NB4 (cell line): ENCODE data around the gene SGCB.

Experiments
- POLR2A ChIP-seq: IDR thresholded peaks from 2 replicates; pipeline ENCODE4 v1.6.1; 2011; ENCODE audit warnings: mild to moderate bottlenecking; ENCODE audit not compliant: insufficient read length; ENCODE audit errors: extremely low read depth
- TF ChIP-seq, protein P1 (sequence below): IDR thresholded peaks from one replicate; pipeline ENCODE4 v1.5.1; 2012; ENCODE audit warnings: low read depth, low read length
- TF ChIP-seq, protein P2 (sequence below): IDR thresholded peaks from 2 replicates; pipeline ENCODE4 v1.6.1; 2011; ENCODE audit warnings: low read depth, low read length

DNA sequence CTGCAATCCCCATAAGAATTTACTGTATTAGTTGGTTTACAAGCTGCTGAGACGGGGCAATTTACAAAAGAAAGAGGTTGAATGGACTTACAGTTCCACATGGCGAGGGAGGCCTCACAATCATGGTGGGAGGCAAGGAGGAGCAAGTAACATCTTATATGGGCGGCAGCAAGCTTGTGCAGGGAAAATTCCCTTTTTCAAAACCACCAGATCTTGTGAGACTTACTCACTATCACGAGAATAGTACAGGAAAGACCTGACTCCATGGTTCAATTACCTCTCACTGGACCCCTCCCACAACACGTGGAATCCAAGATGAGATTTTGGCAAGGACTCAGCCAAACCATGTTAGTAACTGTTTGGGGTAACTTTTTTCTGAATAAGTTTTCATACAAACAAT, 11.2 kb upstream of the SGCB start:
- TF ChIP-seq, protein P1, sequence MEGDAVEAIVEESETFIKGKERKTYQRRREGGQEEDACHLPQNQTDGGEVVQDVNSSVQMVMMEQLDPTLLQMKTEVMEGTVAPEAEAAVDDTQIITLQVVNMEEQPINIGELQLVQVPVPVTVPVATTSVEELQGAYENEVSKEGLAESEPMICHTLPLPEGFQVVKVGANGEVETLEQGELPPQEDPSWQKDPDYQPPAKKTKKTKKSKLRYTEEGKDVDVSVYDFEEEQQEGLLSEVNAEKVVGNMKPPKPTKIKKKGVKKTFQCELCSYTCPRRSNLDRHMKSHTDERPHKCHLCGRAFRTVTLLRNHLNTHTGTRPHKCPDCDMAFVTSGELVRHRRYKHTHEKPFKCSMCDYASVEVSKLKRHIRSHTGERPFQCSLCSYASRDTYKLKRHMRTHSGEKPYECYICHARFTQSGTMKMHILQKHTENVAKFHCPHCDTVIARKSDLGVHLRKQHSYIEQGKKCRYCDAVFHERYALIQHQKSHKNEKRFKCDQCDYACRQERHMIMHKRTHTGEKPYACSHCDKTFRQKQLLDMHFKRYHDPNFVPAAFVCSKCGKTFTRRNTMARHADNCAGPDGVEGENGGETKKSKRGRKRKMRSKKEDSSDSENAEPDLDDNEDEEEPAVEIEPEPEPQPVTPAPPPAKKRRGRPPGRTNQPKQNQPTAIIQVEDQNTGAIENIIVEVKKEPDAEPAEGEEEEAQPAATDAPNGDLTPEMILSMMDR: no peak
- TF ChIP-seq POLR2A: no peak
- TF ChIP-seq, protein P2, sequence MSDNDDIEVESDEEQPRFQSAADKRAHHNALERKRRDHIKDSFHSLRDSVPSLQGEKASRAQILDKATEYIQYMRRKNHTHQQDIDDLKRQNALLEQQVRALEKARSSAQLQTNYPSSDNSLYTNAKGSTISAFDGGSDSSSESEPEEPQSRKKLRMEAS: no peak
